ENCODE measurements around the gene RNF214.

DNA sequence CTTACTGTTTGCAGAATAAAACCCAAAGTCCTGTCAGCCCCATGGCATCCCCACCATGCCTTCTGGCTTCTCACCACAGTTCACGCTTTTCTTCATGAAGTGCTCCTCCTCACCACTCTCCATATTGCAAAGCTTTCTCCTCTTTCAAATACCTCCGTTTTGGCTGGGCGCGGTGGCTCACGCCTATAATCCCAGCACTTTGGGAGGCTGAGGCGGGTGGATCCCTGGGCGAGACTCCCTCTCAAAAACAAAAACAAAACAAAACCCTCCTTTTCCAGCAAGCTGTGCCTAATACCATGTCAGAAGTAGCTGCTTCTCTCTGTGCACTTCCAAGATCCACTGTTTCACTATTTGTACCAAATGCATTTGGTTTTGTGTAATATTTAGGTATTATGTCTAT is 76.8 kb downstream of the RNF214 start:
- TF ChIP-seq, protein P1, sequence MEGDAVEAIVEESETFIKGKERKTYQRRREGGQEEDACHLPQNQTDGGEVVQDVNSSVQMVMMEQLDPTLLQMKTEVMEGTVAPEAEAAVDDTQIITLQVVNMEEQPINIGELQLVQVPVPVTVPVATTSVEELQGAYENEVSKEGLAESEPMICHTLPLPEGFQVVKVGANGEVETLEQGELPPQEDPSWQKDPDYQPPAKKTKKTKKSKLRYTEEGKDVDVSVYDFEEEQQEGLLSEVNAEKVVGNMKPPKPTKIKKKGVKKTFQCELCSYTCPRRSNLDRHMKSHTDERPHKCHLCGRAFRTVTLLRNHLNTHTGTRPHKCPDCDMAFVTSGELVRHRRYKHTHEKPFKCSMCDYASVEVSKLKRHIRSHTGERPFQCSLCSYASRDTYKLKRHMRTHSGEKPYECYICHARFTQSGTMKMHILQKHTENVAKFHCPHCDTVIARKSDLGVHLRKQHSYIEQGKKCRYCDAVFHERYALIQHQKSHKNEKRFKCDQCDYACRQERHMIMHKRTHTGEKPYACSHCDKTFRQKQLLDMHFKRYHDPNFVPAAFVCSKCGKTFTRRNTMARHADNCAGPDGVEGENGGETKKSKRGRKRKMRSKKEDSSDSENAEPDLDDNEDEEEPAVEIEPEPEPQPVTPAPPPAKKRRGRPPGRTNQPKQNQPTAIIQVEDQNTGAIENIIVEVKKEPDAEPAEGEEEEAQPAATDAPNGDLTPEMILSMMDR (IDR thresholded peaks at IDR 0.05) = no peak
- no peak for TF ChIP-seq POLR2AphosphoS5 (IDR thresholded peaks at IDR 0.05)
- no peak for TF ChIP-seq EP300 (IDR thresholded peaks at IDR 0.05)
- no peak for TF ChIP-seq POLR2A (IDR thresholded peaks at IDR 0.05)
